Stimulated activated CD4-positive, alpha-beta T cell treated with anti-CD3 and anti-CD28 coated beads, TNF-alpha, amount 100 ng/mL, for 24 hours (primary cell): ENCODE results near the gene RIN3.
A peak's percentile ranks its signal among the peaks of the same experiment; 100 is the strongest.

ENCODE experiments used
- DNase-seq, 3 experiments: peaks; one replicate each; pipeline ENCODE4 v3.0.0-alpha.2; 2020; ENCODE audit warnings: low read depth in 3 of 3

Gene RIN3

DNA sequence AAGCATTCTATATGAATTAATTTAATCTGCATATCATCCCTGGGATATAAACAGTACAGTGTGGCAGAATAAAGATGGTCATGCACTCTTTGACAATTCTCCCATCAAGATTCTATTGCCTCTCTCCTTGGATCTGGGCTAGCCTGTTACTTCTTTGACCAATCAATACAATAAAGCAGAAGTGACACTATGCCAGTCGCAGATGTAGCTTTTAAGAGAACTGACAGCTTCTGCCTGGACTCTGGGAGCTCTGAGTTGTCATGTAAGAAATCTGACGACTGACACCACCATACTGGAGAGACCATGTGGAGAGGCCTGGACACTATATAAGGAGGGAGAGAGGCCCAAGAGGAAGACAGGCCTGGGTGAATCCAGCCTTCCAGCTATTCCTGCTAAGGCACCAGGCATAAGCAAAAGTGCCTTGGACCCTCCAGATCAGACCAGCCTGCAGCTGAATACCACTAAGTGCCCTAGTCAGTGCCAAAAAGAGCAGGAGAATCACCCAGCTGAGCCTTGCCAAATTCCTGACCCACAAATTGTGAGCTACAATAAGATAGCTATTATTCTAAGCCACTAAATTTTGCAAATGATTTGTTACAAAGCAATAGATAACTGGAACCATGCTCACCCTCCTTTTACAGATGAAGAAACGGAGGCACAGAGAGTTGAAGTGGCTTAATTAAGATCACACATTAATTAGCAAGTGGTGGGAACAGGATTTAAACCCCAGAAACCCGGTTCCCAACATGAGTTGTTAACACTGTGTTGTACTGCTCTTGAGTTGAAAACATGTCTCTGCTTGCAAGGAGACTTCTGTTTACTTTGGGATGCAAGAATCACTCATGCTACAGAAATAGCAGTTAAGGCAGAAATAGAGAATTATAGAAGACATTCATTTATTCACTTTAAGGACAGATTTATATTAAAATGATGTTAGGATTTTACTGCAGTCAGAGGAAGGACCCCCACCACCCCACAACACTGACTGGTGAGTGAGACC lies 84.6 kb downstream of the RIN3 start:
- no peak for DNase-seq

- no peak for DNase-seq
Observed at GRCh38 chr14:92599811-92600210, 86.2 kb downstream of the RIN3 start.

DNA sequence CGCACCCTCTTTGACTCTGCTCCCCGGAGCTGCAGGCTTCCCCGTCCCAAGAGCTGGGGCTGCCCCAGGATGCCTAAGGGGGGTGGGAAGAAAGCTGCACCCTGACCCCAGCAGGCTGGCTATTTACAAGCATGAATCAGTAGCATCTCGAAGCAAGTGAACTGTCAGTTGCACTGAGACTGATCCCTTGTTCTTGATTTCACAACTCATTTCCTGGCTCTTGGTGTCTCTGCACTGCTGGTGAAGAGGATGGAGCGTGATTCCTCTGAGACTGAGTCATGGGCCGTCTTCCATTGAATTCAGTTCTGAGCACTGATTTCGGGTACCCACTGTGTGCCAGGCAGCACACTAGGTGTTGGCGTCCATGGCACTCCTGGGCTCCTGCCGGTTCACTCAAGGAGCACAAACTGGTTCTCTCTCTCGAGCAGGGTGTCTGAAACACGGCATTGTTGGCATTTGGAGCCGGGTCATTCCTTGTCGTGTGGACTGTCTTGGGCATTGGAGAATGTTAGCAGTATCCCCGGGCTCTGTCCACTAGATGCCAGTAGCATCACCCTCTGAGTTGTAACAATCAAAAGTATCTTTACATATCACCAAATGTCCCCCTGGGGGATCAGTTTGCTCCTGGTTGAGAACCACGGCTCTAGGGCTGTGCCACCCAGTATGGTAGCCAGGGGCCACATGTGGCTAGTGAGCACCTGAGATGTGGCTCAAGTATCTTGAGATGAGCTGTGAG lies 86.9 kb downstream of the RIN3 start:
- no peak for DNase-seq

GRCh38 chr14:92601131-92601710 lies 87.6 kb downstream of the RIN3 start:
- DNase-seq = no peak

GRCh38 chr14:92601757-92602417 lies 88.3 kb downstream of the RIN3 start:
- DNase-seq = no peak

GRCh38 chr14:92603309-92604242 lies 90.0 kb downstream of the RIN3 start:
- peak in 2 of 3 experiments; percentile 26 to 31 for DNase-seq

DNA sequence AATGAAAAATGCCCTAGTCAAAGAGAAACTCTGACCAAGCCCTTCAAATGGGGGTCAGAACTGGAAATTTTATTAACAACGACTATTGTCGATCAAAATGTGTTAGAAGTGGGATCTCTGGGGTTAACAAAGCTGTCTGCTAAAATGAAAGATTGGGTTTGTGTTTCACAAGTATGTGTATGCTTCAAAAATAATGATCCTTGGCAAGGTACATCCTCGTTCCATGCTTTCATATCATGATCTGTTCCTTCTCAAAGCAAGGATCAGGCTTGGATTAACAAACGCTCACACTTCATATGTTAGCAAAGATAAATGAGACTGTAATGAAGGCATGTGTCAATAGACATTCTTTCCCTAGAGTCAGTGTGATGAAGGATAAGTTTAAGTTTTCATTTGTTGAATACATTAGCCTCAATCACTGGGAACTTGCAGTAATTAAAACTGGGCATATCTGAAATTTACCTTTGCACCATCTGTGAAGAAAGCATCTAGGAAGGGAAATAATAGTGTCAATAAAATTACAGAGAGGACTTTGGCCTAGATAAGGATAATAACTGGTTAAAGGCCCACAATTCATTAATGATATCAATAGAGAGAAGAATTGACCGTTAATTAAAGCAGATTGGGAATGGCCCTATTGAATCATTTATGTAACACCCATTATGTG lies 91.8 kb downstream of the RIN3 start:
- no peak for DNase-seq

- no peak for DNase-seq
Observed at GRCh38 chr14:92607251-92607650, 93.7 kb downstream of the RIN3 start.

- DNase-seq = no peak
Observed at GRCh38 chr14:92607702-92608429, 94.3 kb downstream of the RIN3 start.

GRCh38 chr14:92609955-92610354 lies 96.4 kb downstream of the RIN3 start:
- no peak for DNase-seq

DNA sequence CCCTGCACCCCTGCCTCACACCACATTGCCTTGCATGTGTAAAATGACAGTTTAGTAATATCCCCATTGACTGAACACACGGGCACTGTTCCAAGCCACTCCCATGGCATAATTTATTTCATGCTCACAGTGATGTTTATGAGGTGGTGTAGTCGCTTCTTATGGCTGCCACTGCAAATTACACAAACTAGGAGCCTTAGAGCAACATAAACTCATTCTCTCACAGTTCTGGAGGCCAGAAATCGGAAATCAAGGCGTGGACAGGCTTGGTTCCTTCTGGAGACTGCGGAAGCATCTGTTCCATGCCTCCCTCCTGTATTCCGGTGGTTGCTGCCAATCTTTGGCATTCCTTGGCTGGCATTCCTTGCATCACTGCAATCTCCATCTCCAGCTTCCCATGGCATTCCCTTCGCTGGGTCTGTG lies 97.3 kb downstream of the RIN3 start:
- no peak for DNase-seq

DNA sequence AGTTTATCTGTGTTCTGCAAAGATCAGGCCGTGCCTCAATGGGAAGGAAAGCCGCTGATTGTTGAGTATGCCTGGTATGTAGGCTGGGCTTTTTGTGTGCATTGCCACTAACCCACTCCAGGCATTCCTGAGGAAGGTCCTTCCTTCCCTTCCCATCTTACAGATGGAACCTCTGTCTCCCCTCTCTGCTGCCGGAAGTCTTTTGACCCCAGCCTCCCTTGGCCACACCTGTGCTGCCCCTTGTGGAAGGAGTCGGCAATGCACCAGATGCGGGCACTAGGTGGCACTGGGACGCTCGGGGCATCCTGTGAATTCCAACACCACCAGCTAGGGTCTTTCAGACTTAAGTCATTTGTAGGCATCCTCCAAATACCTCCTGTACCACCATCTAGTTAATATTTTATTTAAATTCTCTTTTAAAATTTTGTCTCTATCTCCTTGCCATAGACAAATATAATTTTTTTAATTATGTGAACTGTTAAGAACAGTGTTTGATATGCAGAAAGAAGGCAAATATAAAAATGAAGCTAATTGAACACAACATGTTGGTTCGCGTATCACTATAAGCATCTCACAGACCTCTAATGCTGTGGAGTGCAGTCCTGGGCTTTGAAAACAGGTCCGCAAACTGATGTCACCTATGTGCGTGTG lies 99.6 kb downstream of the RIN3 start:
- DNase-seq = peak; percentile 42 to 71 (median 47)

DNA sequence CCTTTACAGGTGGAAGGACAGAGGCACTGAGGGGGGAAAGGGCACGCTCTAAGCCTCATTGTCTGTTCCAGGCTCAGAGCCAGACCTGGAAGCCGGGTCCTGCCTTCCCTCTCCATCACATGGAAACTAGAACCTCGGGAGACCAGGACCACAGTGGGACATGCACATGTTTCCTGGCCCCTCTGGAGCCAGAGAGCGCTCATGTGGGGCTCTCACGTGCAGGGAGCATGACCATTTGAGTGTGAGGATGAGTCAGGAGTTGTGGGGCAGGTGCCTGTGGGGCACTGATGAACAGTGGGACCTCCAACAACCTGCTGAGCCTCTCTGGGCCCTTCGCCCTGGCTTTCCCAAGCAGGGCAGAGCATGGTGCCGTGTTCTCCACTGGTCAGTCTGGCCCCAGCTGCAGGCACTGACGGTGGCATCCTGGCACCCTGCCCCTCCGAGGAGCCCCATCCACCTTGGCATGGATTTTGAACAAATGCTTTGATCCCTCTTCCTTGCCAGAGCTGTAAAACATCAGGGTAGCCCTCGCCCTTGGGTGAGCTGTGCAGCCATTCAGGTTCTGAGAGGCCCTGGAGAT lies 100.2 kb downstream of the RIN3 start:
- no peak for DNase-seq

DNA sequence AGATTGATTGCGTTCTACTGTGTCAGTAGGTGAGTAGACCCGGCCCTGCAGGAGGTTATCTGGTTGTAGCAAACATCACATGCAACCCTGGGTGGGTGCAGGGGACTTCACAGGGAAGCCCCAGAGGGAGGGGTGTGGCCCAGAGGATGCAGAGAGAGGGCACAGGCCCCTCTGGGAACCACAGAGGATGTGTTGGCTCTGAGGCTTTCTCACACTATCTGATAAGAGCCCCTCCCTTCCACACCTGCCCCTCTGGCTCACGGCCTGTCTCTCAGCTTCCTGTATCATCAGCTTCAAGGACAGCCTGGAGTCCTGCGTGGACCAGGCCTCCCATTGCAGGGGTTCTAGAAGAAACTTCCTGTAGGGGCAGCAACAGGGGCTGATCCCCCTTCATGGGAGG lies 101.9 kb downstream of the RIN3 start:
- peak; percentile 14 to 32 (median 22) for DNase-seq

- DNase-seq = no peak
Observed at GRCh38 chr14:92616178-92616577, 102.6 kb downstream of the RIN3 start.

- no peak for DNase-seq
Observed at GRCh38 chr14:92617581-92617980, 104.0 kb downstream of the RIN3 start.

DNA sequence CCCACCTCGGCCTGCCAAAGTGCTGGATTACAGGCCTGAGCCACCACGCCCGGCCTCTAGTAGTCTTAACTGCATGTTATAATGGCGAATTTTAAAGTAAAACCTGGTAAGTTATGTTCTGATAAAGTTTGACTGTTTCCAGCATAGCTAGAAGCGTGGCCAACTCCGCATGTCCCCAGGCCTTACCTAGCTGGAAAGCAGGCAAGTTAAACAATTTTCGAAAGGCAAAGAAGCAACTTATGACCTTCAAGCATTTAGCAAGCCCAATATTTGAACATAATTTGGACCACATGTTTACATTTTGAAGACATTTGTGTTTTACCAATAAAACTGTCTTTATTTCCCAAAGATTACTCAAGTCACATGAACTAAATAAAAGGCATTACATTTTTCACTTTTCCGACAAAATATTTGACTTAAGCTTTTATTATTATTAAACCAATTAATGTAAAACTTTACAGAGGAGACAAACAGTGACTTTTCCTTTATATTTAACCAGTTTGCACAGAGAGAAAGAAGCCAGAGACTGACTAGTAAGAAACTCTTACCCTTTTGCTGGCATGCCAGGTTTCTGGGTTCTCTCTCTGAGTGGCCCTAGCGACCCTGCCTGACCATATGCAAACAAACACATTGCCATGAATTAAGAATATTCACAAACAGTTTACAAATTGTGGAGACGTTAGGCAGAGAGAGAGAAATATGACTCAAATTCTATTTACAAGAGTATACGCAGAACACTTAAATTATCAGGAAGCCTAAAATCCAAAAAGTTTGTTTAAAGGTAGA lies 106.3 kb downstream of the RIN3 start:
- no peak for DNase-seq

- DNase-seq = no peak
Observed at GRCh38 chr14:92622311-92622710, 108.7 kb downstream of the RIN3 start.
